H4 (cell line): ENCODE measurements around the gene CEP192. TPM values are rescaled to one million over a fixed set of nuclear protein-coding genes. Genes with fewer than 3 reads are reported as not detected.
"Not testable (repeated sequence)": the region's sequence is repeated elsewhere in the genome, so short reads cannot be mapped to it uniquely, and the experiment has no call there.

Experiments
- DNase-seq: peaks from one replicate; pipeline ENCODE4 v3.0.0-alpha.2; 2015; ENCODE audit warnings: low spot score
- total RNA-seq: library from RNA; depleted of rRNA; stranded (reverse); fragments of >200 nt; shearing (Covaris generic); gene quantifications from 2 replicates; pipeline ENCODE4 v1.2.3, GENCODE V29; 2014

The CEP192 gene
- total RNA-seq, 1 experiment from 2014 or later = 15.4 TPM

DNA sequence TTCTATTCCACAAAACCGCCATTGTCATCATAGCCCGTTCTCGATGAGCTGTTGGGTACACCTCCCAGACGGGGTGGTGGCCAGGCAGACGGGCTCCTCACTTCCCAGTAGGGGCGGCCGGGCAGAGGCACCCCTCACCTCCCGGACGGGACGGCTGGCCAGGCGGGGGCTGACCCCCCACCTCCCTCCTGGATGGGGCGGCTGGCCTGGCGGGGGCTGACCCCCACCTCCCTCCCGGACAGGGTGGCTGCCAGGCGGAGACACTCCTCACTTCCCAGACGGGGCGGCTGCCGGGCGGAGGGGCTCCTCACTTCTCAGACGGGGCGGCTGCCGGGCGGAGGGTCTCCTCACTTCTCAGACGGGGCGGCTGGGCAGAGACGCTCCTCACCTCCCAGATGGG lies 106.9 kb downstream of the CEP192 start:
- not testable (repeated sequence) for DNase-seq

DNA sequence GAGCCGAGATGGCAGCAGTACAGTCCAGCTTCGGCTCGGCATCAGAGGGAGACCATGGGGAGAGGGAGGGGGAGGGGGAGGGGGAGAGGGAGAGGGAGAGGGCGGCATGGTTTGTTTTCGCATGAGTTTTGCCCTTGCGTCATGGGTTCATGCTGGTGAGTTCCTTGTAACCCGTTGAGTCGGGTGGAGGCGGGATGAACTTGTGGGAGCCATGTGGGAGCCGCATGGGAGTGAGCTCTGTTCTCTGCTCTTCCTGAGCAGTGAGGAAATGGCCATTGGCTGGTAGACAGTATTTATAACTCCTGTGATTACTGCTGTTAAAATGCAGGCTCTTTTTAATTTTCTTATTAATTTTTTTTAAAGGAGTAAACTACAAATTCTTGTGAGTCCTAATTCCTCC lies 108.0 kb downstream of the CEP192 start:
- DNase-seq = no peak

DNA sequence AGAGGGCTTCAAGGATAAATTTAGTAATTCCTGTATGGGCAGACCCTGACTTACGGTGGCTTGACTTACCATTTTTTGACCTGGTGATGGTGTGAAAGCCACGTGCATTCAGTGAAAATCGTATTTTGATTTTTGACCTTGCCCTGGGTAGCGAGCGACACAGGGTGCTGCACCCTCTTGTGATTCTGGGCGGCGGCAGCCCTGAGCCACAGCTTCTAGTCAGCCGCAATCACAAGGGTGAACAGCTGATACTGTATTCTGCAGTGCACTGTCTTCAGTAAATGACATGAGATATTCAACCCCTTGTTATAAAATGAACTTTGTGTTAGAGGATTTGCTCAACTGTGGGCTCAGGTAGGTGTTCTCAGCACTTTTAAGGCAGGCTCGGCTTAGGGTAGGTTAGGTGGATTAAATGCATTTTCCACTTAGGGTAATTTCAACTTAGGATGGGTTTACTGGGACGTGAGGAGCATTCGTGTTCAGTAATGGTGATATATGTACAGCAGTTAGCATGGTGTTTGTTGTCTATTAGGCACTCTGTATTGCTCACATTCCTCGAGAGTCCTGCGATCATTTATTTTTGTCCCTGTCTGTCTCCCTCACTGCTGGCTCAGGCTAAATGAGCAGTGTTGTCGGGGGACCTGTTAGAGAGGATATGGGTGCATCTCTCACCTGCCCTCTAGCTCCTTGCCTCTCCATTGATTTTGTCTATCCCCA lies 109.9 kb downstream of the CEP192 start:
- DNase-seq = no peak

DNA sequence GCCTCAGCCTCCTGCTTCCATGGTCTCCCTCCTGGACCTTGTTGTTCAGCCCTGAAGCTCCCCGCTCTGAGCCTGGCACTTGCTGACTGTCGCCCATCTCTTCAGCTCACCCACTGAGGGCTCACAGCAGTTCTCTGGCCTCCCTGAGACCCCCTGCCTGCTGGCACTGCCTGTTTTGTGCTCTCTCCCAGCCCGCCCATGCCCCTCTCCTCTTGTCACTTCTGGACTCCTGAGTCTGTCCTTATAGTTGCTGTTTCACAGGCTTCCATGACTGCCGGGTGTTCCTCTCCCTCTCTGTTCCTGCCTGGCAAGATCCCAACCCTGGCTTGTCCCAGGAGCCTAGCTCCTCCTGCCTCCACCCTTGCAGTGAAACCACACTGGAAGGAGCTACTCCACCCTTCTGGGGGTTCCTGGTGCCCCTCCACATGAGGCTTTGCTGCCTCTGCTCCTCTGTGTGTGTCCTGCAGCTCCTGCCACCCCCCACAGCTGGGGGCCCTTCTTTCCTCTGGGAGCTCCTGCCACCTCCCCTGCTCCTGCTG lies 110.6 kb downstream of the CEP192 start:
- no peak for DNase-seq

DNA sequence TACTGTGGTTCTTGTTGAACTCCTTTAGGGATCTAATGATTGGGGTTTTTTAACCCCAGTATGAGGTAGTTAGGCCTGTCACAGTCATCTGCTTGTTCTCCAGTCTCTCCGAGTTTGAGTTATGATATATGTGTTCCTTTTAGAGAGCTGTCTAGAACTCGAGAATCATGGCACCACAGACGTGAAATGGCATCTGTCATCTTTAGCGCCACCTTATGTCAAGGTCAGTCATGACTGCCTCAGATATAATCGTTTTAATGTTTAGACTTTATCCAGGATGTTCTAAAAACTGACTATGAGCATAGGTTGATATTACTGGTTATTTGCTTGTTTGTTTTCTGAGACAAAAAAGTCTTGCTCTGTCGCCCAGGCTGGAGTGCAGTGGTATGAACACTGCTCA lies 112.2 kb downstream of the CEP192 start:
- DNase-seq = no peak

DNA sequence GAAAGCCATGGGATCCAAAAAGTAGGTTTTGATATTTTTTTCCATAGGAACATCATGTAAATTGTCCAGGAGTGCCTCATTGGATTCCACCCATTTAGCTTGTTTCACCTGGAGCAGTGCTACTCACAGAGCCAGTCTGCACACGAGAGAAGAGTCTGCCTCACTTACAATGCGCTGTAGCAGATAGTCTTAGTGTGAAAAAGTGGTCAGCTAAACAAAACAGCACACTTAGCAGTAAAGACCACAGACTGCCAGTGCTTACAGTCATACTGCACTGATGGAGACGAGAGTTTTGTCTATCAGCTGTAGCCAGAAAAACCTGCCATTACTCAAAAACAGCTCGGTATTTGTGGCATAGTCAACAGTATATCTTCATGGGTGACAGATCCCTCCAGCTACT lies 113.9 kb downstream of the CEP192 start:
- DNase-seq = no peak

DNA sequence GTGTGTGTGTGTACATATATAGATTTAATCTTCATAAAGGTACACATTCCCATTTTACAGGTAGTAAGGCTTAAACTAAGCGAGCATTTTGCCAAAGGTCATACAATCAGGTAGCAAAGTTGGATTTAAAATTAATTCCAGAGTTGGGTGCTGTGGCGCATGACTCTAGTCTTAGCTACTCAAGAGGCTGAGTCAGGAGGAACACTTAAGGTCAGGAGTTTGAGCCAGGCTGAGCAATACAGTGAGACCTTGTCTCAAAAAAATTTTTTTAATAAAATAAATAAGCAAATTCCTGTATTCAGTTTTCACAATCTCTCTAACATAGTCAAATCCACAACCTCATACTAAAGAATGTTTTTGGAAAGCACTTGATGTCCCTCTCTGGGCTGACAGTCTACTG lies 115.9 kb downstream of the CEP192 start:
- no peak for DNase-seq

DNA sequence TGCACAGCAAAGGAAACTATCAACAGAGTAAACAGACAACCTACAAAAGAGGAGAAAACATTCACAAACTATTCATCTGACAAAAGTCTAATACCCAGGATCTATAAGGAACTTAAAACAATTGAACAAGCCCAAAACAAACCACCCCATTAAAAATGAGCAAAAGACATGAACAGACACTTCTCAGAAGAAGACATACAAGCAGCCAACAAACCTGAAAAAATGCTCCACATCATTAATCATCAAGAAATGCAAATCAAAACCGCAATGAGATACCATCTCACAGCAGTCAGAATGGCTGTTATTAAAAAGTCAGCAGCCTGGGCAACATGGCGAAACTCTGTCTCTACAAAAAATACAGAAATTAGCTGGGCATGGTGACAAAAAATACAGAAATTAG lies 117.2 kb downstream of the CEP192 start:
- DNase-seq = no peak

DNA sequence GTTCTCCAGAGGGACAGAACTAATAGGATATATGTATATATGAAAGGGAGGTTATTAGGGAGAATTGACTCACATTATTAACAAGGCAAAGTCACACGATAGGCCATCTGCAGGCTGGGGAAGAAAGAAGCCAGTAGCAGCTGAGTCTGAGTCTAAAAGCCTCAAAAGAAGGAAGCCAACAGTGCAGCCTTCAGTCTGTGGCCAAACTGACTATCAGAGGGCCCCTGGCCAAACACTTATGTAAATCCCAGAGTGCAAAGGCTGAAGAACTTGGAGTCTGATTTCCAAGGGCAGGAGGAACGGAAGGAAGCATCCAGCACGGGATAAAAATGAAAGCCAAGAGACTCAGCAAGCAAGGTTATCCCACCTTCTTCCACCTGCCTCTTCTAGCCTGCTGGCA lies 119.4 kb downstream of the CEP192 start:
- no peak for DNase-seq

DNA sequence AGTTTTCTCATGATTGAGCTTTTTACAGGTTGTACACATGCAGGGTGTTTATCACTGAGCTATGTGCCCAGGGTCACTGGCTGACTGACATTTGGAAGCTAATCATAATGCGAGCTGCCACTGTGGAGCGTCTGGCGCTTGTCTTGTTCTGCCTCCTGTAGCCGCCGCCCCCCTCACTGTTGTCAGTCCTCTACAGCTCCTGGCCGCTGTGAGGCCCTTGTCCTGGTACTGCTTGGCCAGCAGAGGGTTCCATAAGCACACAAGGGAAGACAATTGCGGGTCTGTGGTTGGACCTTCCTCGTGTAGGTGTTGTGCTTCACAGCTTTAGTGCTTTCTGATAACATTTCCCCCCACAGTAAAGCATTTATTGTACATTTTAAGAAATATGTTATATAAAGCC lies 121.8 kb downstream of the CEP192 start:
- peak; percentile 18 for DNase-seq

DNA sequence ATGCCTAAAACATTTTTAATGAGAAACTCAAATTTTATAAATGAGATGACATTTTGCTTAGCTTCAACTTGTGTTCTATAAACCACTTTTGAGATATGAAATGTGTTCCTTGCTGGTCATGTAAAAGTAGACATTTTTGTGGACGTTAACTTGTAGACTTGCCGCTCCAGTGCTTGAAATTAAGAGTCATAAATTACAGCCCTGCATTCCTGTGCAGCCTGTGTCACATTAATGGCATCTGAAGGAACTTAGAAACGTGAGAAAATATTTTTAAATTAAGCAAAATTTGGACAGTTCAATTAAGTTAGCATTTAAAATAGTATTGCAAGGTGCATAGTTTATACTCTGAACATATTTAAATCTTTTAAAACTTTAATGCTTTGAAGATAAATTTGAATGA lies 129.1 kb downstream of the CEP192 start:
- DNase-seq = no peak

DNA sequence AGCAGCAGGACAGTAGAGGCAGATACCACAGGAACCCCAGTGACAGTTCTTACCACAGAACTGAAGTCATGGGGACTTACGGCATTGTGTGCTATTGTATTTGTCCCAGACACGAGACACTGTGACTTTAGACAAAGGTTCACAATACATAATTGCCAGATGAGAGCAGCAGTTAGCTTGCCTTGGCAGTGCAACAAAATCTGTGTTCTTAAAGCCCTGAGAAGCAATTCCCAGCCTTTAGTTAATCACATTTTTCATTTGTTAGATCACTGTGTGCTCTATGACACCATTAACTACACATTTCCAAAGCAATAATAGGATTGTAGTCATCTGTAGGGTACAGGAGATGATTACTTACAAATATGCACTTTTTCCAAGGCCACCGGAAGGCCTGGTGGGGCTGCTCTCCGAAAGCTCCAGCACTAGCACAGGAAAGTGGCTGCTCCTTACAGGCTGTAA lies 129.8 kb downstream of the CEP192 start:
- DNase-seq = no peak

DNA sequence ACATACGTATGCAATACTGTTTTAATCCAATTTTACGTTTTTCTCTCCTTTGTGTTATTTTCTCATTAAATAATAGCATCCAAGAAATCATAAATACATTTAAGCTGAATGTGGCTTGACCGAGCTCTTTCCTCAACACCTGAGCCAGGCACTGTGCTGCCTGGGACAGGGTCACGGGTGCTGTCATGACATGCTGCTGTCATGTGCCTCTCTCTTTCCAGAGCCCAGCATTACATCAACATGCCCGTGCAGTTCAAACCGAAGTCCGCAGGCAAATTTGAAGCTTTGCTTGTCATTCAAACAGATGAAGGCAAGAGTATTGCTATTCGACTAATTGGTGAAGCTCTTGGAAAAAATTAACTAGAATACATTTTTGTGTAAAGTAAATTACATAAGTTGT lies 133.2 kb downstream of the CEP192 start:
- no peak for DNase-seq

DNA sequence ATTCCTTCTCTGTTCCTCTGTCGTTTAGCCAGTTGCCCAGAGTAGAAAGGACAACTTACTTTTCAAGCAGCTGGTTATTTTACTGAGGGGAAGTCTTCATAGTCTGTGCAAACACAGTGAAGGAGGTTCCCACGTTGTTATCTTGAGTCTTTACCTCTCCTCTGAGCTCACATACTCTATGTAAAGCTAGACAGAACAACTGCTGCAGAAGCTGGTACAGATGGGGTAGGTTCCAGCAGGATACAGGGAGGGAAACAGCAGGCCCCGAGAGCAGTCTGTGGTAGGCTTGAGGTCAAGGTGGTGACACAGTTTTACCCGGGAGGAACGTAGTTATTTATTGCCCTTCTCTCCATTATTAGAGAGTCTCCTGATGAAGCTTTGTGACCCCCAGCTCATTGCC lies 134.0 kb downstream of the CEP192 start:
- DNase-seq = no peak

DNA sequence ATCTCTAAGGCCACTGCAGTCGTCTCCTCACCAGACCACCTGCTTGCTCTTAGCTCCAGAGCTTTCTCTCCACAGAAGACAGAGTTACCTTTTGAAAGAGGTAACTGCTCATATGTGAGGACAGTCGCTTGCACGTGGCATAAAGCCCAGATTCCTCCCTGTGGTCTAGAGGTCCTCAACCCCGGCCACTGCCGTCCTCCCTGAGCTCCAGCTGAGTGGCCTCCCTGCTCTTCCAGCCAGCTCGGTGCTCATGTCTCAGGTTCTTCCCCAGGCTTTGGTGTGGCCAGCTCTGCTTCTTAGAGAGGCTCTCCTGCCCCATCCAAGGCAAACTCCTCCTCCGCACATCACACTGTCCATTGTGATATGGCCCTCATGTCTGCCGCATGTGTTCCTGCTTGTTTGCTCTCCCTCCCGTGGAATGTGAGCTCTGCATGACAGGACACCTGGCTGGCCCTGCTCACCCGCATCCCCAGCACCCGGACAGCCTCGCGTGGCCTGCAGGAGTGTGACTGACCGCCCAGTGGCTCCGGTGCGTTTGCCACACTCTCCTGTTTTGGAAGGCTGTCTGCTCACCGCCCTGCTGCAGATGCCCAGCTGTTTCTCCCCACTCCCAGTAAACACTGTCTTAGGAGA lies 135.9 kb downstream of the CEP192 start:
- no peak for DNase-seq

DNA sequence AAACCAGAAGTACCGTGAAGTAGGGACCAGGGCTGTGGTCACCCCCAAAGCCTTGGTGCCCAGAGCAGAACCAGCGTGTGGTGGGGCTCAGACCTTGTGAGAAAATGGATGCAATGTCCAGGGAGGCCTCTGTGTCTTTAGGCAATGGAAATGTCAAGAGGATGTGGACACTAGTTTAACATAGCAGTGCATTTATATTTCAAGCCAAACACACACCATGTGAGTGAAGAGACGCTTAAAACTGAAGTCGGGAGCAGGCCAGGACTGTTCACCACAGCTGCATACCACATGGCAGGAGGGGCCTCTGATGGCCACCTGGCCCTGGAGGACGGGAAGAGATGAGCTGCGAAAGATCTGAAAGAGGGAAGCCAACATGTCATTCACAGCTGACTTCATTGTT lies 140.1 kb downstream of the CEP192 start:
- no peak for DNase-seq

DNA sequence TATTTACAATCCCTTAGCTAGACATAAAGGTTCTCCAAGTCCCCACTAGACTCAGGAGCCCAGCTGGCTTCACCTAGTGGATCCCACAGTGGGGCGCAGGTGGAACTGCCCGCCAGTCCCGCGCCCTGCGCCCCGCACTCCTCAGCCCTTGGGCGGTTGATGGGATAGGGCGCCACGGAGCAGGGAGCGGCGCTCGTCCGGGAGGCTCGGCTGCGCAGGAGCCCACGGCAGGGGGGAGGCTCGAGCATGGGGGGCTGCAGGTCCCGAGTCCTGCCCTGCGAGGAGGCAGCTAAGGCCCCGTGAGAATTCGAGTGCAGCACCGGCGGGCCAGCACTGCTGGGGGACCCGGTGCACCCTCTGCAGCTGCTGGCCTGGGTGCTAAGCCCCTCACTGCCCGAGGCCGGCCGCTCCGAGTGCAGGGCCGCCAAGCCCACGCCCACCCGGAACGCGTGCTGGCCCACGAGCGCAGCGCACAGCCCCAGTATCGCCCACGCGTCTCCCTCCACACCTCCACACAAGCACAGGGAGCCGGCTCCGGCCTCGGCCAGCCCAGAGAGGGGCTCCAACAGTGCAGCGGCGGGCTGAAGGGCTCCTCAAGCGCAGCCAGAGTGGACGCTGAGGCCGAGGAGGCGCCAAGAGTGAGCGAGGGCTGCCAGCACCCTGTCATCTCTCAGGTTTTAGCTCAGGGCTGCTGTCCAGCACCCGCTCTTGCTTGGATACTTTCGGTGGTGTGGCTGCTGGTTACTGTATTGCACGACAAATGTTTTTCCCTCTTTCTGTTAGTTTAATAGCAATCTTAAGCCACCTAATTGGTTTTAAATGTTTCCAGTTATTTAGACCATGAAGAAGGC lies 143.6 kb downstream of the CEP192 start:
- no peak for DNase-seq

DNA sequence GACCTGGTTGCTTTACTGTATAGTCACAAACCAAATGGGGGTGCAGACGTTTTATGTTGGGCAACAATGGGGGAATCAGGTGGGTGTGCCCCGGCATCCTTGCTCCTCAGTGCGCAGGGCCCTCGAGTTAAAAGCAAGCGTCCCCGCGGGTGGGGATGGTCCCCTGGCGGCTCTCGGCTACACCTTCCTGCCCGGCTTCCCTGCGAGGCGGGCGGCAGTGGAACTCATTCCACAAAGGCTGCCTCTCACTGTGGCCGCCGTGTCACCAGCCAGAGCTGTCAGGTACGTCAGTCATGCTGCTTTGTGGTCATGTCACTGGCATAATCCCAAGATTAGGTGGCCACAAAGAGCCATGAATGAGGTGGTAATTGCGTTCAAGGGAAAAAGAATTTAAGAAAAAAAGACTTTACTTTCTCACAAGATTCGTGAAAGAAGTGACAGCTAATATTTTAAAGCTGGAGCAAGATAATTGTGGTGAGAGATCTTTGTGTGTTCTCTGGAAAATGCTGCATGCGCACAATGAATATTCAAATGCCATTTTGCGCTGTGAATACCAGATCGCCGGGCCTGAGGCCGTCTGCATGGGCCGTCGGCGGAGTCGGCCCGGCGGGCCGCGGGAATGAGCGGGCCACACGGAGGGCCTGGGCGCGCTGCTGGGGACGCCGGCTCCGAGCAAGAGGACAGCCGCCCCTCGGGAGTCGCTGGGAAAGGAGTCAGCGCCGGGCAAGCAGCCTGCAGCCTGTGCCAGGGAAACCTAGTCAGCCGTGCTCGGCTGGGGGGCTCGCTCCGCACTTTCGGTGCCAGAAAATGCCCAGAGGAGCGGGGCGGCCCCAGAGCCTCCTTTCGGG lies 145.1 kb downstream of the CEP192 start:
- no peak for DNase-seq

DNA sequence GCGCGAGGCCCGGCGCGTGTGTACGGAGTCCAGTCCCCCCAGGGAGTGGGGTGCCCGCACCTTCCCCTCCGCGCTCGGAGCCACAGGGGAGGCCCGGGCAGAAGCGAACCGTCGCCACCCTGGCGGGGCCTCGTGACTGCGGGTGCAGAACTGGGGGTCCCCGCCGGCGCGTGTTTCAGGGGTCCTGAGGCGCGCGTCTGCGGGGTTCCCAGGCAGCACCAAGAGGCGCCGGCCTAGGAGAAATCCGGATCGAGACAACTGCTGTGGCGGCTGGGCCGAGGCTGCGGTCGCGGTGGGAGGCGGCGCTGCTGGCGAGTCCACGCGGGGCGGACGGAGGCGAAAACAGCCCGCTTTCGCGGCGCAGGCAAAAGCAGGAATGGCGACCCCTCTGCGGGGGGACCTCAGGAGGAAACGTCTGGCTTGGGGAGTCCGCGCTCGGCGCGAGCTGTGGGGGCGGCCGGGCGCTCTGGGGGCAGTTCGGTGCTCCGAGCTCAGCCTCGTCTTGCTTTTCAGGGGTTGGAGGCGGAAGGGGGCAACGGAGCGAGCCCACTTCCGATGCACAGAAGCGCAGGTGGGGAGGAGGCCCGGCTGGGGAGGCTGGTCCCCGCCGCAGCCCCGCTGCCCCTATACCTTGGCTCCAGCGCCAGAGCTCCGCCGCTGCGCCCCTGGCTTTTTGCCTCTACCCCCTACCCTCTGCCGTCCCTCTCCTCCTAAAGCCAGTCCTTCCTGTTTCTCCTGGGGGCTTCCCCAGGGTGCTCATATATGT lies 145.9 kb downstream of the CEP192 start:
- DNase-seq = no peak

DNA sequence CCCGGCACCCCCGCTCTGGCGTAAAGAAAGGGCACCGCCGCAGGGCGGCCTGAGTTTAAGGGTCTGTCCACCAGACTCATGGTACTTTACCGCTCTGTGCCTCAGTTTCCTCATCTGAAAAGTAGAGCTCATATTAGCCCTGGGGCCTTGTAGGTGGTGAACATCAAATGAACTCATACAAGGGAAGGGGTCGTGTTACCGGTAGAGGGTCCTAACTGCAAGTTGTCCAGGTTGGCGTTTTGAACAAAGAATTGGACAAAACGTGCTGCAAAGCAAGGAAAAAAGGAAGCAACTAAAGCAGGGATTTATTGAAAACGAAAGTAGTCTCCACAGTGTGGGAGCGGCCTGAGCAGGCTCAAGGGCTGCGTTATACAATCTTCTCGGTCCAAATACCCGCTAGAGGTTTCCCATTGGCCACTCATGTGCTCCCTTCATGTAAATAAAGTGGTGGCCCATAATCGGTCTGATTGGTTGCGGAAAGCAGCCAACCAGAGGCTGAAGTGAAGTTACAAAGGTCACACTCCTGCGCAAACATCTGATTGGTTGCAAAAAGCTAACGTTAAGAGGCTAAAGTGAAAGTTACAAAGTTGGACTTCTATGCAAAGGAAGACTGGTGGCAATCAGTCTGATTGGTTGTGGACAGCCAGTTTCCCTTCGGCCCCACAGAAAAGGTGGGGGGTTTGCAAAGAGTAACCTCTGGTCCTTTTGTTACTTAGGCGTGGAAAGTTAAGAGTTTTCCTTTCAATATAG lies 146.7 kb downstream of the CEP192 start:
- DNase-seq = no peak
